HG02943 (cell line): ENCODE data around the gene TRIM29.

Experiments used
- ATAC-seq: cut with Tn5 transposase; IDR thresholded peaks from one replicate; pipeline ENCODE4 v1.9.1; 2021; ENCODE audit warnings: mild to moderate bottlenecking, low read depth, moderate library complexity; ENCODE audit not compliant: unreplicated experiment

TRIM29 gene

DNA sequence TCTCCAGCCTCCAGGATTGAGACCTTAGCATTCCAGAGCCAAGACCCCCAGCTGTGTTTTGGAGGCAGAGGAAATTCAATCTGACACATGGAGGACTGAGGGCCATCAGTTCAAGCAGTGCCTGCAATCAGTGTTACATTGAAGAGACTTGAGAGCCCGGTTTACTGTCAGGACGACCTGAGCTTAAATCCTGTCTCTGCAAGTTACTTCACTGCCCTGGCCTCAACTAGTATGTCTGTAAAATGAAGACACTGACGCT lies 35.1 kb downstream of the TRIM29 start:
- no peak for ATAC-seq

DNA sequence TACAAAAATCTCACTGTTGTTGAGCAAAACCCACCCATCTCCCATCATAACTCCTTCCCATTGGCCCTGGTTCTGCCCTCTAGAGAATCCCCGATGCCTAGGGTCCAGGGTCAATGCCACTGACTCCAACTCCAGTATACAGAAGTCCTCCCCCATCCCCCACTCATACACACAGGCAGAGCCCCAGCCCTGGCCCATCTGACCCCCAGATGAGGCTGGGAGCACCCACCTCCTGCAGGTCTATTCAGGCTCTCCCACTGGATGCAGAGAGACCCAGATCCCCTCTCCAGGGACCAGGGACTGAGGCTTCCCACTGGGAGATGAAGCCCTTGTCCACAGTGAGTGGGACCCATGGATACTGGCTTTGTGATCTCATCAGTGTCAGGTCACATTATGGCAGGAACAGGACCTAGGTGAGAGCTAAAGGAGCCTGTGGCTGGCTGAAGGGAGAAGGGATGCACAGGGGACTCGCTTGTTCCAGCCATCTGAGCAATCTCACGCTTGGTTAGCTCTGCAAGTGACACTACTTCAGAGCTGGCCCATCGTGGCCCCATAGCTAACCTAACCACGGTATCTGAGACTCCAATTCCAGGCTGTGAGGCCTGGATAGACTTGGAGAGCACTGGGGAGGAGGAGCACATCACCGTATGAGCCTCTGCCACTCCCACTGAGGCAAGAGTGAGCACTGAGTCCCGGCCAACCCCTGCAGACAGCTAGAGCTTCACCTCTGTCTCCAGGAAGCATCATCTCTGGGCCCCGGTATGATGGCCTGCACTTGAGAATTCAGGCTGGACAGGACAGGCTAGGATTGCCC lies 35.7 kb downstream of the TRIM29 start:
- no peak for ATAC-seq

DNA sequence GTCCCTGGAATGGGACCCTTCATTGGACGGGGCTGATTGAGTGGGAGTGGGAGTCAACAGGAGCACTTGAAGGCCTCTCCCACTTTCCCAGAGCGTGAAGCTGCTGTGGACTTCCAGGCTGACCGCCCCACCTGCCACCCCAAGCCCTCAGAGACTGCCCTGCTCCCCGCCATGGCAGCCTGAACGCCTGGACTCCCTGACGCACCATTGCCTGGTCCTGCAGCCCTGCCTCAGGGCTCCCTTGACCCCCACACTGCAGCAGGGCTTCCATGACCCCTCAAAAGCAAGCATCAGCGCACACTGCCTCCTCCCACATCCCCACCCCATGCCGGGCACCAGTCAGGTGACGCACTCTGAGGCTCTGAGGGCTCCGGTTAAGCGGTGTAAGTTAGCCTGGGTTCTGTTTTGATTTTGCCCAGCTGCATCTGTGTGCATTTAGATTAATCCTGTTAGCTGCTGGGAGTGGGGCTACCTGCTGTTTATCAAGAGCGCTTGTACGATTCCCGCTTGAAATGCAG lies 39.4 kb downstream of the TRIM29 start:
- ATAC-seq = no peak

DNA sequence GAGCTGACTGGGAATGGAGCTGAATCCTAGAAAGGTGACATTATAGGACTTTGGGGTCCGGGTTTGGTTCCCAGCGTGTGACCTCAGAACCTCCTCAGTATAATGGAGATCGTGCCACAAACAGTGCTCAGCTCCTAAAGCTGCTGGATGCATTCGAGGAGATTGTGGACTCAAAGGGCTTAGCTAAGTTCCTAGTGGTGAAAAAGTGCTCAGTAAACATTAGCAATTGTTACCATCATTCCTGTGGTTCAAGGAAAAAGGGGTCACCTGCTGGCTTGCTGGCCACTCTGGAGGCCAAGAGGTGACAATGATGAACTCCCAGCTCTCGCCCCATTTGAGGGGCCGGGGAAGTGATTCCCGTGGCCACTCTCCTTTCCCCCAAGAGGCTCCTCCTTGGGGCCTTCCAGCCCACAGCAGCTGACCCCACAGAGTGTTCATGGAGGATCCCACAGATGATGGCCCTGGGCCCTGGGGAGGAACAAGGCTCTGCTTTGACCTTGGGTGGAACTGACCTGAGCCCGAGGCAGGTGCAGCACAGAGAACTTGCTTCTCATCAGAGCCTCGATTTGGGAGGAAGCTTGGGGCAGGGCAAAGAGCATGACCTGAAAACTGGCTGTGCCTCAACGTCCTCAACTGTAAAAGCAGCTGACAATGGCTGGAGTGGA lies 40.1 kb downstream of the TRIM29 start:
- no peak for ATAC-seq

DNA sequence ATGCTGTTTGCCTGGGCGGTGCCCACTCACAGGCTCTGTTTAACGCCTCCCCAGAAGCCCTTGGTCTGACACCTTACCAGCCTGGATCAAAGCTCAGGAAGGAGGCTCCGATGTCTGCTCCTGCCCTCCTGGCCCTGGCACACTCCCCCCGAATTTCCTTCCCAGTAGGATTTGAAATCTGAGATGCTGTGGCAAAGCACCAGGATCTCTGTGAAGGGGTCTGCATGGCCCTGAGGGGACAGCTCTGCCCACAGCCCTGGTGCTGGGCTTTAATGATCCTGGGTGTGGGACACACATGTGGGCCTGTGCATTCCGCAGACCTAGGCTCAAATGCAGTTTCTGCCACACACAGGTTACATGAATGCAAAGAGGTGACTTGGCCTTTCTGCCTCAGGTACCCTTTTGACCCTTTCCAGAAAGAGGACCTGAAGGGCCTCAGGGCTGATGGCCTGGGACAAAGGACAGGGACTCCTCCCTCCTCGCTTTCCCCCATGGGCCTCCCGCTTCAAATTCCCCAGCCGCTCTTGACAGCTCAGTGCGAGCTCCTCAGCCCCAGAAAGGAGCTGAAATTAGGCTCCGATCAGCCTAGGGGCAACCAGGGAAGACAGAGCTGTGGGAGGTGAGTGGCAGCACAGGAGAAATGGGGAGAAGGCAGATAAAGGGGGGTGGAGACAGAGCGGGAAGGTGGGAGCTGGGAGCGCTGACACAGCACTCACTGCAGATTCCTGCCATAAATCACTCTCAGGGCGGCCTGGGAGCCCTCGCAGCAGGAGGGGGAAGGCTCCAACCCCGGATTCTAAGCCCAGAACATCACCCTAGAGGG lies 41.3 kb downstream of the TRIM29 start:
- no peak for ATAC-seq

DNA sequence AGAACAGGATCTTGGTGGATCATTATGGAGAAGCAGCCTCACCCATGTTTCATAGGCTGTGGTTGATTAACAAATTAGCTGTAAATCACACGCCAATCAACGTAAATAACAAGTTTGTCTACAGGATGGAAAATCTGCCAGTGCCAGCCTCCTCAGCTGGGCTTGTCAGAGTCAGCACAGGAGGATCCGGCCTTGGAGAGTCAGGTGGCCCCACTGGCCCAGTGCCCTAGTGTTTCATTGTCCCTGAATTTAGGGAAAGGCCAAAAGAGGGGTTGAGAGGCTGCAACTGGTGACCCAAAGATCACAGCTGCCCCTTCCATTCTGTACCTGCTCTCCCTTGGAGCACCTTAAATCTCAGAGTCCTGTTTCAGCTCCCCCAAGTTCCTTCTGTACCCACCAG lies 42.4 kb downstream of the TRIM29 start:
- no peak for ATAC-seq

DNA sequence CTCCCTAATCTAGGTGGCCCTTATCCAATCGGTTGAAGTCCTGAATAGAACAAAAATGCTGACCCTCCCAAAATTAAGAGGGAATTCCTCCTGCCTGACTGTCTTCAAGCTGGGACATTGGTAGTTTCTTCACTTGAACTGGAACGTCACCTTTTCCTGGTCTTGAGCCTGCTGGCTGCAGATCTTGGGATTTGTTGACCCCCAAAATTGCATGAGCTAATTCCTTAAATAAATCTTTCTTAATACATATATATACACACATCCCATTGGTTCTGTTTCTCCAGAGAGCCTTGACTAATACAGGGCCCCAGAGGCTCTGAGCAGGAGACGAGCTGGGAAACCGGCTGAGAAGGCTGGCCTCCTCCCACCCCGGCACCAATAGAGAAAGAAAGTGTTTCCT lies 46.2 kb downstream of the TRIM29 start:
- ATAC-seq = no peak

DNA sequence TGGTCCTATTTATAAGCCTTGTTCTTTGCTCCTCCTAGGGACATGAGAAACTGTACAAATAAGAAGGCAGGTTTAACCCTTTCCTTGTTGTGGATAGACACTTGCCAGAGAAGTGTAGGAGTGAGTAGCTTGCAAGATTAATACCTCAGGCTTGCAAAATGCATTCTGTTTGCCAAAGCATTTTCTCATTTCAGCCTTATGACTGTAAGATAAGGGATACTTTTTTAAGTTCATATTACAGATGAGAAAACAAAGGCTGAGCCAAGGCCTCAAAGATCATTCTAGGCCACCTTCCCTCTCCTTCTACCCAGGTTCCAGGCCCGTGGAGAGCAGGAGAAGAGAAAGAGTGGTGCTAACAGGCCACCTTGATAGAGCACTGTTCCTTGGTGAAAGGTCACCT lies 46.8 kb downstream of the TRIM29 start:
- no peak for ATAC-seq

DNA sequence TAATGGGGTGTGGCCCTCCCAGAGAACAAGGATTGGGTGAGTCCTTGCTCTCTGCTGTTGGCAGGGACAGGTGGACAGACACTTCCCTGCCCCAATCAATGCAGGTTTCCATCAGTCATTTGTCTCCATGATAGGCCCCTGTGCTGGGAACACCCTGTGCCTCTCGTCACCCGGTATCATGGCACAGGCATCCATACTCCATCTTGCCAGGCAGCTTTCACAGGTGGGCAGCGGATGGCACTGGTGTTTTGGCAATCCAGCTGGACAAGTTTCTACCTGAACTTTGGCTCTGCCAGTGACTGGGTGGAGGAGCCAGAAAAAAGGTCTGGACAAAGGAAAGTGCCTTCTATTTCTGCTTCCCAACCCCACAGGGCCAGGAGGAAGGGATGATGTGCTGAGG lies 47.5 kb downstream of the TRIM29 start:
- no peak for ATAC-seq

DNA sequence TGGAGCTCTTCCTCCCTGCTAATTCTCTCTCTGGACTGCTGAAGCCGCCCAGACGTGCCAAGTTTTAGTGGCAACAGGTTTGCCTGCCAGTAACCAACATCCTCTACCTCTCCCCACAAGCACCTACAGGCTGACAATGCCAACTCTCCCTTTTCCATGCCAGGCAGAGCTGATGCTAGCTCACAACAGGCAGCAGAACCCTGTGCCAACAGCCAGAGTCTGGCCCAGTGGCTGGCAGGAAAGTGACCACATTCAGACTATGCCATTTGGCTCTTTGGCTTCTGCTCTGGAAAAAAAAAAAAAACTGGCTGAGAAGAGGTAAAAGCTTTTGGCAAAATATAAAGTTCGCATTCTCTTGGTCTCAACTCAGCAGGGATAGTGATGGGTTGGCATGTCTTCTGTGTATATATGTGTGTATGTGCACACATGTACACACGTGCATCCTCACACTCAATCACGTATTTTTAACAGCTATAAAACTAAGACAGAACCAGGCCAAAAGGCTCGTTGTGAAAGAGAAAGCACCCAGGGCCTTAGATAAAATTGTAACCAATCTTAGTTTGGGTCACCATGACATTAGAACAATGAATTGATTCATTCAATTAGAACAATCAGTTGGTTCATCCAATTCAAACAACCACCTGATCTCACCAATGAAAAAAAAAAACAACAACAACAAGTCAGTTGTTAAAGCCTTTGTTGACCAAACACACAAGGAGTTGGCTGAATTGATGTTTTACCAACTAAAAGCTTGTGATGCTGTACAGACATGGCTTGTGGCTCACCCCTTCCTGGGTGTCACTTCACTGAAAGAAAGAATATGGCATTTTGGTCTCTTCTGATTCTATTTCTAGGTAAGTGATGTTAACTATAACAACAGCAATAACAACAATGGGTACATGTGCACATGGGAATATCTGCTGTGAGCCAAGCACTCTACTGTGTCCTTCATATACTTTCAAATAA lies 48.6 kb downstream of the TRIM29 start:
- no peak for ATAC-seq

DNA sequence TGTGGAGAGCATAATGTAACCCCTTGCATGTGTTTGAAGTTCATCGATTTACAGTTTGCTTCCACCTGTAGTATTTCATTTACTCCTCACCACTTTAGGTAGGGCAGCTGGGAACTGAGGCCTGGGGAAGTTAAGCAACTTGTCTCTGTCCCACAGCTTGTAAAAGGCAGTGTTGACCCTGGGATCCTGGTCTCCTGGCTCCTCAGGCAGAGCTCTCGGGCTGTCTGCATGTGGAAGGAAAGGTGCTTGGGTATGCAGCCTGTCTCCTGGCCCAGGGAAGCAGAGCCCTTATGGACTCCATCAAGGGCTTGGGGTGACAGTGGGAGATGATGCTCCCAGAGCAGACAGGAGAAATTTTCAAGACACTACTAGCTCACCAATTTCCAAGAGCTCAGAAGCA lies 49.9 kb downstream of the TRIM29 start:
- no peak for ATAC-seq

DNA sequence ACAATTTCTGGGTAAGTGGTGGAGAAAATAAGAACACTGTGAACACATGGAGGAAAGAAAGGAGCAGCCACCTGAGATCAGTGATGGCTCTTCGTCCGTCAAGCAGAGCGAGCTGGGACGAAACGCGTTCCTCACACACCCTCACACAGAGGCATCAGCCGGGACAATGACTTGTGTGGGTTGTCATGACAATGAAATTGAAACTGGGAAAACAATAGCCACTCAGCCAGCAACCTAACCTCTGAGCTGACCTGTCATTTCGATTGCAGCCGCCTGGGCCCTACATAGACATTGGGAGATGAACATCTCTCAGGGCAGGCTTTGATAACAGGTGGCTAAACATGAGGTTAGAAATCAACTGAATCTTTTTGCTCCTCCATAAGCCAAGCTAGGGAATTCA lies 51.3 kb downstream of the TRIM29 start:
- ATAC-seq = no peak

DNA sequence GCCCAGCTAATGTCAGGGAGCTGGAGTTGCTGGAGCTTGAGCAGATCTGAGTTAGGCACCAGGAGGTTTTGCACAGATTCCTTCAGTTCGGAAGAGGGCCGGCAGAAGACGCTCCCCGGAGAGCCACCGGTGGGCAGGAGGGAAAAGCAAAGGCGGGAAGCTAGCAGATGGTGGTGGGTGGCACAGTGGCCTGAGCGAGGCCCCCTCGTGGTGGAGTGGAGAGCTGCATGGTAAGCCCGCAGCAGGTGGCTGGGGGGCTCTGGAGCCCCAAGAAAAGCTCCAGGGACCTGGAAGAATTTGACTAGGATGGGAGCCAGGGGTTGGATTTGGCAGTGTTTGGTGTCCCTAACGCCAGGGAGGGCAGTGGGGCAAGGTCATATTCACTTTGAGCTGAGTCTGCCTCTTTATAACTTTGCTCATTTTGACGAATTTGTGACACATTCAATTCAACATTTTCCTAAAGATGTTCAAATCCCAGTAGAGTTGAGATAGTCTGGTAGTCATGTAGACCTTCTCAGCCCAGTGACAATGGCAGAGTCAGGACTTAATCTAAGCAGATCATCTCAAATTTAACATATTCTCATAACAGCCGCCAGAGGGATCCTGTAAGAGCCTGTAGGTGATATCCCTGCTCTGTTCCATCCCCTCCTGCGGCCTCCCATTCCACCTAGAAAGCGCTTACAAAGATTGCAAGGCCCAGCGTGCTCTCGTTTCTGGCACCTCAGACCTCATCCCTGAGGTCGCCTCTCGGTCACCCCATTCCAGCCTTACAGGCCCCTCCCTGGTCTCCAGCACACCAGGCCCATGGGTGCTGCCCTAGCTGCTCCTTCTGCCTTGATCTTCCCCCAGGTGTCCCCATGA lies 57.9 kb downstream of the TRIM29 start:
- ATAC-seq = no peak

DNA sequence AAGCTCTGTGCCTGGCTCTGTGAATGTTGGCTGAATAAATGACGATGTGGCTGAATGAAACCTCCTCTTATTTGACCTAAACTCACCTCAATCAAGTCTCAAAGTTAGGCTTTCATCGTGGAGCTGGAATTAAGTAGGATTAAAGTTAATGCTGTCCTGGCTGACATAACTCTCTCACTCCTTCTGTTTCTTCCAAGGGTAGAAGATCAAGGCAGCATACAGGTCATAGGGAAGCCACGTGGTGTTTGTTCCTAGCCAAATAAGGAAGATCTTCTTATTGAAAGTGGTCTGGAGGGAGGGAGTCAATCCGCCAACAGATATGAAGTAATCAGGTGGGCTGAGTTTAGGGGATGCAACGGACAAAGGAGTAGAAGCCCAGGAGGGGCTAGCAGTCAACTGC lies 59.5 kb downstream of the TRIM29 start:
- no peak for ATAC-seq

DNA sequence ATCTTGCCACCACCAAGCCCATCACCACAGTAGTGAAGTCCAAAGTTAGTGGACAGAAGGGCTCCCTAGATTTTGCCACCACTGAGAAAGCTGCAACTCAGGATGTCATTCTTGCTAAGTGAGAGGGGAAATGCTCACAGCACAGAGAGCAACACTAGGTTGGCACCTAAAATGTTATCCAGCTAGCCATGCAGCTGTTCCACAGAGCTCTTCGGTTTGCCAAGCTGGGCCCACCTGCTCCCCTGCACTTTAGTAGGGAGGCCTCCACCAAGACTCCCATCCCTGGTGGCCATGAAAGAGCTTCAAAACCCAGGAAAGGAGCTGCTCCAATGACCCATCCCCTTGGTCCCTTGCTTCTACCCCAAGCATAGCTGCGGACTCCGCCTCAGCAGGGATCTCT lies 63.8 kb downstream of the TRIM29 start:
- ATAC-seq = no peak

DNA sequence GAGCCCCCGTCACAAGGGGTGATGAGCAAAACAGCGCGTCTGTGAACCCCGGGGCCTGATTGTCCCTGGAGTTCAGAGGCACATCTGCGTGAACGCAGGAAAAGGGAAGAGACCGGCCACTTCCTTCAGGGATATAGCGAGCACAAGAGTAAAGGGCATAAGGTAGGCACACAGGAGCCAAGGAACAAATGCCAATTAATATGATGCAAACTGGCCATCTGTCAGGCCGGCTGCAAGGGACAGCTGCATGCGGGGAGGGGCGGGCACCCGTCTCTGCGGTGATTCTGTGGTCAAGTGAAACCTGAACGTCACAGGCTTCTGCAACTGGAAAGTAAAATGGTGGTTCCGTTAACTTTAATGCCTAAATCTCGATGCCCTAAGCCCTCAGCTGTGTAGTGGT lies 64.7 kb downstream of the TRIM29 start:
- no peak for ATAC-seq

DNA sequence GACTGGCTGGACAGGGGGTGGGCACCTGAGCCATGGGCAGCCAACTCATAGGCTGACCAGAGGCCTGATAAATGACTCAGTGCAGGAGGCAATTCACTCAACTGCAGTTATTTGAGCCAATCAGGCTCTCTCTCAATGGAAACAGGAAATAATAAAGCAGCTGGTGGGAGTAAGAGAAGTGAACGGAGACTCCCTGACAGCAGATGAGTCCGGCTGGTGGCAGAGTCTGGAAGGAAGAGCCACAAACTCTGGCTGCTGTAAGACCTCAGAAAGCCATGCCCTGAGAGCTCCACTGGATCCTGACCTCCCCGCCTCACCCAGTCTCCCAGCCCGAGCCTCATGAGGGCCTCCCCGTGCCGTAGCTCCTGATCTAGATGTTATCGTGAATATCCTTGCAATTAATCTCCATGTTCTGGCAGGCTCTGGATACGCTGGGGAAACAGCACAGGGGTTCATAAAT lies 69.8 kb downstream of the TRIM29 start:
- no peak for ATAC-seq

DNA sequence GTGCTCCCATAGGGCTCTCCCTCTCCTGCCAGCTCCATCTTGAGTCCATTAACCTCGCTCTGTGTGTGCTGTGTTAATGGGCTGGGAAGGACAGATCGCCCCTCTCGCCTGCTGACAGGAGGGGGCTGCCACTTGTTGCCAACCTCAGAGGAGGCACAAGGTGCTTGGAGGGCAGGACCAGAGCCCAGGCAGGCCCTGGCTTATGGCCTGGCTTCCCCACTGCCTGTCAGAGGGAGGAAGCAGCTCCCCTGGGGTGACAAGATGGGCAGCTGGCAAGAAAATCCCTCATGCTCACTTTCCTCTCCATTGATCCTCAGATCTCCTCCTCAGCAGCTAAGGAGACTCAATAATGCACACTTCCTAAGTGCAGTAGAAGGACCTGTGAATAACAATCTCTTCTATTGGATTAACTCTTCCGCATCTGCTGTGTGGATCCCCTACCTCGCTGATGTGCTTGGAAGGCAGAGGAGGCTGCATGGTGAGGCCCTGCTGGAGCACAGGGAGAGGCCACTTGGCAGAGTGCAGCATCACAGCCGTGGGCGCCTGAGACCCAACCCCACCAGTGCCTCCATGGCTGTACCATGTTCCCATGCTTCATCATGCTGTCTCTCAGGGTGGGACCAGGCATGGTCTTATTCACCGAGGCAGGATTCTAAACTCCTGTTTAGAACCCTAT lies 70.3 kb downstream of the TRIM29 start:
- no peak for ATAC-seq
